ENCODE data around the gene RPN2.

- TF ChIP-seq SIX5 (IDR thresholded peaks at IDR 0.05; ENCODE audit: borderline replicate concordance in 1 of 2, insufficient read depth in 1 of 2, low read depth in 1 of 2, low read length in 2 of 2) (no peak), ZNF830 (CRISPR knock-in tag; IDR thresholded peaks at IDR 0.05) (no peak), ZNF780A (CRISPR knock-in tag; IDR thresholded peaks at IDR 0.05) (no peak), POLR2A (conservative IDR thresholded peaks at IDR 0.05) (no peak), CTCF (IDR thresholded peaks at IDR 0.05 in 2 of 3, conservative IDR thresholded peaks at IDR 0.05 in 1 of 3; ENCODE audit: insufficient read depth in 2 of 3, low read depth in 1 of 3, low read length in 3 of 3) (no peak), ZKSCAN3 (CRISPR knock-in tag; IDR thresholded peaks at IDR 0.05) (no peak), ZBTB7A (IDR thresholded peaks at IDR 0.05; ENCODE audit: borderline replicate concordance, control insufficient read depth, low read depth, low read length) (no peak), ZKSCAN1 (IDR thresholded peaks at IDR 0.05; ENCODE audit: low read depth, low read length) (no peak), GATAD2B (IDR thresholded peaks at IDR 0.05; ENCODE audit: borderline replicate concordance) (no peak), HMG20A (CRISPR knock-in tag; conservative IDR thresholded peaks at IDR 0.05) (no peak), ZKSCAN8 (CRISPR knock-in tag; IDR thresholded peaks at IDR 0.05) (no peak)
These were observed 46.0 kb downstream of the RPN2 start for GRCh38 chr20:37225146-37225545.
